HCT116 (cell line): Measurements from ENCODE around the gene RPTOR.

ENCODE experiments used
- CTCF ChIP-seq, 3 experiments: fragments of 200-600 bp in 1 of 3; sonication (generic) in 1 of 3; IDR thresholded peaks in 2 of 3; conservative IDR thresholded peaks in 1 of 3; 2 replicates each; pipeline ENCODE4 v1.5.1; 2012 to 2017; ENCODE audit warnings: low read depth in 2 of 3, low read length in 2 of 3, antibody characterized with exemption in 1 of 3, borderline replicate concordance in 1 of 3, control low read depth in 1 of 3, mild to moderate bottlenecking in 1 of 3, mixed read lengths in 1 of 3, mixed run types in 1 of 3, moderate library complexity in 1 of 3; ENCODE audit not compliant: insufficient read depth in 1 of 3
- EZH2phosphoT487 ChIP-seq: fragments of 200-600 bp; IDR thresholded peaks from 2 replicates; pipeline ENCODE4 v1.6.1; 2018; ENCODE audit warnings: antibody characterized with exemption, borderline replicate concordance
- MAX ChIP-seq: IDR thresholded peaks from 2 replicates; pipeline ENCODE4 v1.6.1; 2012
- POLR2A ChIP-seq: IDR thresholded peaks from 2 replicates; pipeline ENCODE4 v1.7.0; 2011; ENCODE audit warnings: borderline replicate concordance; ENCODE audit not compliant: insufficient read depth, insufficient read length; ENCODE audit errors: extremely low read depth
- POLR2AphosphoS5 ChIP-seq: IDR thresholded peaks from 2 replicates; pipeline ENCODE4 v1.6.1; 2011; ENCODE audit warnings: mild to moderate bottlenecking, low read depth, low read length, moderate library complexity
- TCF7L2 ChIP-seq: IDR thresholded peaks from 2 replicates; pipeline ENCODE4 v1.7.0; 2011; ENCODE audit warnings: borderline replicate concordance, inconsistent platforms; ENCODE audit not compliant: insufficient read depth, insufficient read length; ENCODE audit errors: extremely low read depth
- ZBTB33 ChIP-seq: IDR thresholded peaks from 2 replicates; pipeline ENCODE4 v1.6.1; 2011; ENCODE audit warnings: mild to moderate bottlenecking, low read length, moderate library complexity; ENCODE audit not compliant: insufficient replicate concordance; ENCODE audit errors: extremely low read depth
- ZFX ChIP-seq: fragments of 450-650 bp; IDR thresholded peaks from 2 replicates; pipeline ENCODE4 v1.6.1; 2017

DNA sequence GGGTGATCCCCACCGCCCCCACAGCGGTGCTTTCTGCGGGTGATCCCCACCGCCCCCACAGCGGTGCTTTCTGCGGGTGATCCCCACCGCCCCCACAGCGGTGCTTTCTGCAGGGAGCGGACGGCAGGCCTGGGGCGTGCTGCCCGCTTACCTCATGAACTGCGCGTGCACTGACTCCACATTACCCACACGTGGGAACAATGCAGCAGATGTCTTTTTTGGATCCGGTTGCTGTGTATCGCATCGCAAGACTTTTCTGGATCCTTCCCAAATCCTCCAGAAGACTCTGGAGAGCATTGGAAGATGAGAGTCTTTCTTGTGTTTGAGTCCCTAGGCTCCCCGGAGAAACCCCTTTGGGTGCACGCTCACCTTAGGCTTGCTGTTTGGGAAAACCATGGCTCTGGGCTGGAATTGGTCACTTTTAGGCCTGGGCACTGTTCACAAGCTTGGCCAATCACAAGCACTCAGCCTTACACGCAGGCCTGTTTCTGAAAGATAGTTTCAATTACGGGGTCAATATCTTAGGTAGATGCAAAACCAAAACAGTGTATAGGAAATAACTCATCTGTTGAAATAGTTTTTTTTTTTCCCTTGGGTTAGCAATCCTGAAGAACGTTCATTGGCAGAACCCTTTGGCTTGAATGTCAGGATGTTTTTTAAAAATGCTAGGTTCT is 201.8 kb downstream of the RPTOR start:
- TF ChIP-seq CTCF (IDR thresholded peaks at IDR 0.05 in 2 of 3, conservative IDR thresholded peaks at IDR 0.05 in 1 of 3; ENCODE audit: borderline replicate concordance in 1 of 3, insufficient read depth in 1 of 3, low read depth in 2 of 3, low read length in 2 of 3) (no peak), EZH2phosphoT487 (no peak), ZFX (no peak), POLR2A (no peak), POLR2AphosphoS5 (no peak), TCF7L2 (no peak), ZBTB33 (no peak), MAX (no peak)
